DOHH2 (cell line): Measurements from ENCODE around the gene MADD.

Source experiments
- H3F3A ChIP-seq: fragments of 200-600 bp; sonication (generic), shearing (Covaris generic); 2 replicates; pipeline ENCODE4 v1.6.0; 2016; ENCODE audit warnings: antibody characterized with exemption, mild to moderate bottlenecking; ENCODE audit not compliant: control insufficient read depth, insufficient read depth
- H3K27ac ChIP-seq: fragments of 200-600 bp; sonication (generic); 2 replicates; pipeline ENCODE4 v1.5.1; 2014; ENCODE audit warnings: low read depth, mild to moderate bottlenecking, low read length, moderate library complexity
- H3K27me3 ChIP-seq: fragments of 200-600 bp; sonication (generic); 2 replicates; pipeline ENCODE4 v1.6.1; 2014; ENCODE audit warnings: mild to moderate bottlenecking, low read length, mixed read lengths; ENCODE audit not compliant: control insufficient read depth
- H3K36me3 ChIP-seq: fragments of 200-600 bp; sonication (generic); 2 replicates; pipeline ENCODE4 v1.6.1; 2014; ENCODE audit warnings: mild to moderate bottlenecking, low read length, moderate library complexity, mixed read lengths; ENCODE audit not compliant: control insufficient read depth
- H3K4me1 ChIP-seq: fragments of 200-600 bp; sonication (generic); 2 replicates; pipeline ENCODE4 v1.6.1; 2014; ENCODE audit warnings: mild to moderate bottlenecking, low read length, mixed read lengths; ENCODE audit not compliant: control insufficient read depth
- H3K4me2 ChIP-seq: fragments of 200-600 bp; sonication (generic); 2 replicates; pipeline ENCODE4 v1.6.0; 2014; ENCODE audit warnings: mild to moderate bottlenecking, low read length, moderate library complexity
- H3K4me3 ChIP-seq: fragments of 200-600 bp; sonication (generic); 2 replicates; pipeline ENCODE4 v1.5.1; 2014; ENCODE audit warnings: mild to moderate bottlenecking, low read length, mixed read lengths
- H3K79me2 ChIP-seq: fragments of 200-600 bp; sonication (generic); 2 replicates; pipeline ENCODE4 v1.6.1; 2014; ENCODE audit warnings: mild to moderate bottlenecking, low read length, mixed read lengths; ENCODE audit not compliant: control insufficient read depth
- H3K9me2 ChIP-seq: fragments of 200-600 bp; sonication (generic); replicated peaks from 2 replicates; pipeline ENCODE4 v1.6.1; 2014; ENCODE audit warnings: mild to moderate bottlenecking, low read length, mixed read lengths; ENCODE audit not compliant: control insufficient read depth
- H3K9me3 ChIP-seq: fragments of 200-600 bp; sonication (generic); 2 replicates; pipeline ENCODE4 v1.6.1; 2014; ENCODE audit warnings: antibody characterized with exemption, low read length, mixed read lengths; ENCODE audit not compliant: control insufficient read depth, insufficient read depth
- H4K20me1 ChIP-seq: fragments of 200-600 bp; sonication (generic); 2 replicates; pipeline ENCODE4 v1.6.0; 2014; ENCODE audit warnings: low read depth, mild to moderate bottlenecking, antibody characterized with exemption, low read length, moderate library complexity; ENCODE audit not compliant: control insufficient read depth, insufficient read depth
- EZH2phosphoT487 ChIP-seq: fragments of 200-600 bp; sonication (generic); IDR thresholded peaks from 2 replicates; pipeline ENCODE4 v1.6.1; 2017; ENCODE audit warnings: borderline replicate concordance, mild to moderate bottlenecking, antibody characterized with exemption, low read length, moderate library complexity, mixed read lengths
- TF ChIP-seq, protein P1 (sequence below): fragments of 200-600 bp; sonication (generic); IDR thresholded peaks from one replicate; pipeline ENCODE4 v1.5.1; 2014; ENCODE audit warnings: antibody characterized with exemption, mild to moderate bottlenecking, low read depth, low read length; ENCODE audit not compliant: poor library complexity, severe bottlenecking

The MADD gene

DNA sequence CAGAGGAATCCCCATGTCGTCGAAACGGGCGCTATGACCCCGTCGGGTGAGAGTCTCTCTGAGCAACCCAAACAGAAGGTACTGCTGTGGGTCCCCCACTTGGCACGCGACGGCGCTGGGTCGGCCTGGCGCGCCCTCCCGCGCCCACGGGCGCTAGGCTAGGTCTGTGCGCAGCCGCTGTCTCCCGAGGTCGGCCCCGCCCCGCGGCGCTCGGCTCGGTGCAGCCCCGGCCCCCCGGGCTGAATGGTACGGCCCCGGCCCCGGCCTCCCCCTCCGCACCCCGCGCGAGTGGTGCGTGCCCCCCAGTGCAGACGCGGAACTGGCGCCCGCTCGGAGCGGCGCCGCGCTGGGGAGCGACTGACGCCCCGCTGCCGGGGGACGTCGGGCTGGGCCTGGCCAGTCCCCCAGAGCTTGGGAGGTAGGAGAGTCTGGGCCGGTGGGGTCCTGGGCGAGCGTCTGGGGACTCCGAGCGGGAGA is at the start of gene MADD:
Gene MADD (plus strand): TSS at position 305 of the 477 bp plus-strand sequence.
- Histone ChIP-seq H4K20me1 (peaks cover 35% of the 10 kb centered on the region), H3K27ac (peak within 1 kb of the TSS; percentile 82), H3K79me2 (peaks cover 49% of the 10 kb centered on the region), H3K4me3 (peak within 1 kb of the TSS; percentile 91), H3K36me3 (peaks cover 12% of the 10 kb centered on the region), H3K4me2 (peak within 1 kb of the TSS; percentile 98), H3K9me3 (no peaks in the 10 kb centered on the region), H3K4me1 (peaks cover 59% of the 10 kb centered on the region), H3K9me2 (no peaks in the 10 kb centered on the region), H3F3A (peaks cover 7% of the 10 kb centered on the region; the same call in 1 of the 2 replicates), H3K27me3 (no peaks in the 10 kb centered on the region)
- TF ChIP-seq, protein P1, sequence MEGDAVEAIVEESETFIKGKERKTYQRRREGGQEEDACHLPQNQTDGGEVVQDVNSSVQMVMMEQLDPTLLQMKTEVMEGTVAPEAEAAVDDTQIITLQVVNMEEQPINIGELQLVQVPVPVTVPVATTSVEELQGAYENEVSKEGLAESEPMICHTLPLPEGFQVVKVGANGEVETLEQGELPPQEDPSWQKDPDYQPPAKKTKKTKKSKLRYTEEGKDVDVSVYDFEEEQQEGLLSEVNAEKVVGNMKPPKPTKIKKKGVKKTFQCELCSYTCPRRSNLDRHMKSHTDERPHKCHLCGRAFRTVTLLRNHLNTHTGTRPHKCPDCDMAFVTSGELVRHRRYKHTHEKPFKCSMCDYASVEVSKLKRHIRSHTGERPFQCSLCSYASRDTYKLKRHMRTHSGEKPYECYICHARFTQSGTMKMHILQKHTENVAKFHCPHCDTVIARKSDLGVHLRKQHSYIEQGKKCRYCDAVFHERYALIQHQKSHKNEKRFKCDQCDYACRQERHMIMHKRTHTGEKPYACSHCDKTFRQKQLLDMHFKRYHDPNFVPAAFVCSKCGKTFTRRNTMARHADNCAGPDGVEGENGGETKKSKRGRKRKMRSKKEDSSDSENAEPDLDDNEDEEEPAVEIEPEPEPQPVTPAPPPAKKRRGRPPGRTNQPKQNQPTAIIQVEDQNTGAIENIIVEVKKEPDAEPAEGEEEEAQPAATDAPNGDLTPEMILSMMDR = no peak
- no peak for TF ChIP-seq EZH2phosphoT487

DNA sequence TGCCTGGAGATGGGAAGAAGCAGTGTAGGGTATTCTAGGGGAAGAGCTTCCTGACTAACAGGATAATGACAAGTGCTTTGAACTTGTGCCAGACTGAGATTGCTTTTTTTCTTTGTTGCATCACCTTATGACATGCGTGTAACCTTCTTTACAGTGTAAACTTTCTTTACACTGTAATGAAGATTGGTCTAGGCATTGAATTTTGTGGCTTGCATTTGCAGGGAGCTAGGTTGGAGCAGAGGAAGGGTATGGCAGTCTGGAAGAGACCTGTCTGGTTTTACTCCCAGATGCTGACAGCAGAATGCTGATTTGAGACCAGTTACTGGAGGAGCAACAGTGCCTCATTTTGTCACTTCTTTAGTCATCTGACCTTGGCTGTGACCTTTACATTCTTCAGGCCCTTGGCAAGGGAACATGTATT is 49.5 kb upstream of the MADD start:
- no peak overlapping the region for H3K27ac ChIP-seq
- H3K36me3 ChIP-seq = peaks cover 31% of the 10 kb centered on the region
- TF ChIP-seq, protein P1 = no peak
- TF ChIP-seq EZH2phosphoT487 = no peak
- no peaks in the 10 kb centered on the region for H4K20me1 ChIP-seq
- H3K79me2 ChIP-seq = peaks cover 18% of the 10 kb centered on the region
- peaks cover 54% of the 10 kb centered on the region for H3K4me1 ChIP-seq
- H3K4me2 ChIP-seq = no peak overlapping the region
- H3K27me3 ChIP-seq = no peaks in the 10 kb centered on the region
- H3K9me2 ChIP-seq = no peaks in the 10 kb centered on the region
- no peaks in the 10 kb centered on the region for H3K9me3 ChIP-seq
- H3K4me3 ChIP-seq = no peak overlapping the region
- peaks cover 4% of the 10 kb centered on the region for H3F3A ChIP-seq

DNA sequence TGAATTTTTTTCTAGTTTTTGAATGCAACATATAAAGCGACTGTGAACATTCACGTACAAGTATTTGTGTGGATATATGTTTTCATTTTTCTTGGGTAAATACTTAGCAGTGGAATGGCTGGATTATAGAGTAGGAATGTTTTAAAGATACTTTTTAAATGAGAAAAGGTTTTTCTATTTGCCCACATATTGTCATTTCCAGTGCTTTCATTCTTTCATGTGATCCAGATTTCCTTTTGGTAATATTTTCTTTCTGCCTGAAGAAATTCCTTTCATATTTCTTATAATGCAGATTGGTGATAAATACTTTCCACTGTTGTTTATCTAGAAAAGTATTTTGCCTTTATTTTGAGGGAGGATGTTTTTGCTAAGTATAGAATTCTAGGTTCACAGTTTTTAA is 47.2 kb upstream of the MADD start:
- Histone ChIP-seq H3F3A (no peaks in the 10 kb centered on the region; the same call in 1 of the 2 replicates), H3K4me2 (no peak overlapping the region), H3K27me3 (no peaks in the 10 kb centered on the region), H3K9me2 (no peaks in the 10 kb centered on the region), H3K4me1 (peaks cover 34% of the 10 kb centered on the region), H4K20me1 (no peaks in the 10 kb centered on the region), H3K27ac (no peak overlapping the region), H3K9me3 (no peaks in the 10 kb centered on the region), H3K79me2 (peaks cover 4% of the 10 kb centered on the region; the same call in 1 of the 2 replicates), H3K4me3 (no peak overlapping the region), H3K36me3 (peaks cover 28% of the 10 kb centered on the region)
- TF ChIP-seq, protein P1 = no peak
- no peak for TF ChIP-seq EZH2phosphoT487
